ENCODE data around the gene SDK1. TPM values are rescaled to one million over a fixed set of nuclear protein-coding genes. Genes with fewer than 3 reads are reported as not detected.

Gene SDK1
- total RNA-seq, 1 donor from 2014 or later, result 16.7 TPM

DNA sequence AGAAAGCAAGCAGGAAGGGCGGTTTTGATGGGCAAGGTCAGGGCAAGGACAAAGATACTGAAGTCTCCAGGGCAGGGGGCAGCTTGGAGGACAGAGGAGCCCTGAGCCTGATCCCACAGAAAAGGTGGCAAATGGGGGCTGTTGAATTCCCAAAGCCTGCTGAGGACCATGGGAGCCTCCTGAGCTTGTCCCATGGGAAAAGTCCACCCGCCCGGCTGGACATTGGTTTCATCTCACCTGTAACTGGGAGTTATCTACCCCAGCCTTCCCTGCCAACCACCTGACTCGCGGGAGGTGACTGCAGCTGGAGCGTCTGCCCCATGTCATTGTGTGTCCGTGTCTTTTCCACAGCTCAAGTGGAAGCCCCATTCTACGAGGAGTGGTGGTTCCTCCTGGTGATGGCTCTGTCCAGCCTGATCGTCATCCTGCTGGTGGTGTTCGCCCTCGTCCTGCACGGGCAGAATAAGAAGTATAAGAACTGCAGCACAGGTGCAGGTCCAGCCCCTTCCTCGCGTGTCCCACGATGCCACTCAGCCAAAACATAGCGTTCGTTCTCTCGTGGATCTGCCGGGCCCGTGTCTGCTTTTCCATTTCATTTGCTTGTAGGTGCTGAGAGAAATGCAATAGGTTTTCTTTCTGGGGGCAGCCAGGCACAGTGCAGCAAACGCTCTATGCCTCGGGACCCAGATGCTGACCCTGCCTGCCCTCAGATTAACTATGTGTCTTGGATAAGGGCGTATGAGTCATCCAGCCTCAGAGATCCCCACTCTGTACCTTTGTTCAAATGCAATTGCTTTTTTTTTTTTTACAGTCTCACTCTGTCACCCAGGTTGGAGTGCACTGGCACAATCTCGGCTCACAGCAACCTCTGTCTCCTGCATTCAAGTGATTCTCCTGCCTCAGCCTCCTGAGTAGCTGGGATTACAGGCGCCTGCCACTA, 936.5 kb downstream of the SDK1 start:
- TF ChIP-seq, protein P1, sequence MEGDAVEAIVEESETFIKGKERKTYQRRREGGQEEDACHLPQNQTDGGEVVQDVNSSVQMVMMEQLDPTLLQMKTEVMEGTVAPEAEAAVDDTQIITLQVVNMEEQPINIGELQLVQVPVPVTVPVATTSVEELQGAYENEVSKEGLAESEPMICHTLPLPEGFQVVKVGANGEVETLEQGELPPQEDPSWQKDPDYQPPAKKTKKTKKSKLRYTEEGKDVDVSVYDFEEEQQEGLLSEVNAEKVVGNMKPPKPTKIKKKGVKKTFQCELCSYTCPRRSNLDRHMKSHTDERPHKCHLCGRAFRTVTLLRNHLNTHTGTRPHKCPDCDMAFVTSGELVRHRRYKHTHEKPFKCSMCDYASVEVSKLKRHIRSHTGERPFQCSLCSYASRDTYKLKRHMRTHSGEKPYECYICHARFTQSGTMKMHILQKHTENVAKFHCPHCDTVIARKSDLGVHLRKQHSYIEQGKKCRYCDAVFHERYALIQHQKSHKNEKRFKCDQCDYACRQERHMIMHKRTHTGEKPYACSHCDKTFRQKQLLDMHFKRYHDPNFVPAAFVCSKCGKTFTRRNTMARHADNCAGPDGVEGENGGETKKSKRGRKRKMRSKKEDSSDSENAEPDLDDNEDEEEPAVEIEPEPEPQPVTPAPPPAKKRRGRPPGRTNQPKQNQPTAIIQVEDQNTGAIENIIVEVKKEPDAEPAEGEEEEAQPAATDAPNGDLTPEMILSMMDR (IDR thresholded peaks at IDR 0.05), result no peak
- TF ChIP-seq POLR2AphosphoS5 (IDR thresholded peaks at IDR 0.05; ENCODE audit: insufficient read depth in 1 of 2, low read depth in 1 of 2) (no peak), POLR2A (IDR thresholded peaks at IDR 0.05) (no peak)
- DNase-seq (ENCODE audit: extremely low spot score in 2 of 2), result no peak
- intact Hi-C loops (cut with DNase I), result no loop called here

DNA sequence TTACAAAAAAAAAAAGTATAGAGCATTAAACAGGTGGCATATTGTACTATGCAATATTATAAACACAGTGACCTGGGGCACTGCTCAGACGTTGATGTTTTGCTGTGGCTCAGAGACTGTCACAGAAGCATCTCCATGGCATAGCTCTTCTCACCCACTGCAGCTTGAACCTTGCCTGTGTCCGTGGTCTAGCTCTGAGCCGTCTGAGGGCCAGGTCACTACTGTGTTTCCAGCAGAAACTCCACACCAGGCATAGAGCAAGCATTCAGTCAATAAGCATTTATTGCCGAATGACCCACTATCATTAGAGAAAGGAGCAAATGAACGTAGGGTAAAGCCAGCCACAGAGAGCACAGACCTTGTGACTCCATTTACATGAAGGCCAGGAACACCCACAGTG, 937.8 kb downstream of the SDK1 start:
- Histone ChIP-seq H3K9me3 (no peaks in the 10 kb centered on the region), H3K36me3 (no peaks in the 10 kb centered on the region), H3K27me3 (no peaks in the 10 kb centered on the region), H3K4me3 (no peak overlapping the region), H3K27ac (no peak overlapping the region), H3K4me1 (no peaks in the 10 kb centered on the region)
- no peak for DNase-seq (ENCODE audit: extremely low spot score in 2 of 2)
- intact Hi-C loops (cut with DNase I), result no loop called here
- TF ChIP-seq, protein P1 (IDR thresholded peaks at IDR 0.05), result no peak
- TF ChIP-seq POLR2AphosphoS5 (IDR thresholded peaks at IDR 0.05; ENCODE audit: insufficient read depth in 1 of 2, low read depth in 1 of 2) (no peak), POLR2A (IDR thresholded peaks at IDR 0.05) (no peak)

More for the DNA sequence above, 936.5 kb downstream of the SDK1 start:
- Histone ChIP-seq H3K9me3 (no peaks in the 10 kb centered on the region), H3K27ac (no peak overlapping the region), H3K27me3 (no peaks in the 10 kb centered on the region), H3K4me3 (no peak overlapping the region), H3K4me1 (no peaks in the 10 kb centered on the region), H3K36me3 (no peaks in the 10 kb centered on the region)

DNA sequence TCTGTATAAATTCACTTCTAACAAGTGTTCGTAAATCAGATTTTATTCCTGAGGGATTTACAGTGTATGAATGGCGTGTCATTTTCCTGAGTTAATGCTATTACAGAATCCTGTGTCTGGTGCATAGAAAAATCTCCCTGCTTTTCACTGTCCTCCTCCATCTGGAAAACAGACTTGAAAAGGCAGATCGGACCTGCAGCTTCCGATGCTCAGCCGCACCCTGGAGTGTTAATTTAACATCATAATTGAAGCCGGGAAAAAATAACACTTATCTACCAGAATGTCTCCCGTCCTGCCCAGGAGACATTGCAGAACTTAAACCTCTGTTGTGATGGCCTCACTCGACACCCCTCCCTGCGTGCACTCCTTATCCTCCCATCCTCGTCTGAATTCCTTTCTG, 939.0 kb downstream of the SDK1 start:
- TF ChIP-seq, protein P1 (IDR thresholded peaks at IDR 0.05), result no peak
- TF ChIP-seq POLR2A (IDR thresholded peaks at IDR 0.05), result no peak
- TF ChIP-seq POLR2AphosphoS5 (IDR thresholded peaks at IDR 0.05; ENCODE audit: insufficient read depth in 1 of 2, low read depth in 1 of 2), result no peak
- no peak for DNase-seq (ENCODE audit: extremely low spot score in 2 of 2)
- no peaks in the 10 kb centered on the region for H3K9me3 ChIP-seq
- intact Hi-C loops (cut with DNase I), result no loop called here
- no peaks in the 10 kb centered on the region for H3K36me3 ChIP-seq
- H3K27ac ChIP-seq, result no peak overlapping the region
- no peaks in the 10 kb centered on the region for H3K4me1 ChIP-seq
- H3K4me3 ChIP-seq, result no peak overlapping the region
- H3K27me3 ChIP-seq, result no peaks in the 10 kb centered on the region

DNA sequence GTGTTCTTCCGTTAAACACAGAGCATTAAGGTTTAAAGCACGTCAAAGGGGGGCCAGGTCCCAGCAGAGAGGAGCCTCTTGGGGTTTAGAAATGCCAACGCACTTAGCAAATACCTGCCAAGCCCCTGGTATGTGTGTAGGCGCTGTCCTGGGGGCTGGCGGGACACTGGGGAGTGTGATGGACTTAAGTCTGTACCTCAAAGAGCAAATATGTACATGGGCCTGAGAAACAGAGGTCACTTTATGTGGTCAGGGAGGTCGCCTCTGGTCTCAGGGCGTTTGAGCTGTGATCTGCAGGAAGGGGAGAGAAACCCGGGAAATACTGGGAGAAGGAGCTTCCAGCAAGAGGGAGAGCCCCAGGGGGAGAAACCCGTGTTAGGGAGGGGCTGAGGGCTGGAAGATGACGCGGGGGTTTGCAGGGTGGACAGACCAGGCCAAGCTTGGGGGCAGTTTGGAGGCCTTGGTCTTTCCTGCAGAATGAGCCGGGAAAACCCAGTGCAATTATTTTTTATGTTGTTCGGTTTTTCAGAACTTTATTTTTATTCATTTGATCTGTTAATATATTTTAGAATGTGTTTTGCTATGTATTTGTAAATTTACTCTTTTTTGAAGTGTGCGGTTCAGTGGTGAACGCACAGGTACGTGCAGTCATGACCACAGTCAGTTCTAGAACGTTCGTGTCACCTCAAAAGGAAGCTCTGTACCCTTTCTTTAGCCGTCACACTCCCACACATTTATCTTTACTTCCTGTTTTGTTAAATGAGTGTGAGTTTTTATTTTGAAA, 939.7 kb downstream of the SDK1 start:
- H3K36me3 ChIP-seq, result no peaks in the 10 kb centered on the region
- no peaks in the 10 kb centered on the region for H3K27me3 ChIP-seq
- no peaks in the 10 kb centered on the region for H3K4me1 ChIP-seq
- no peaks in the 10 kb centered on the region for H3K9me3 ChIP-seq
- TF ChIP-seq POLR2A (IDR thresholded peaks at IDR 0.05), result no peak
- no peak for TF ChIP-seq POLR2AphosphoS5 (IDR thresholded peaks at IDR 0.05; ENCODE audit: insufficient read depth in 1 of 2, low read depth in 1 of 2)
- TF ChIP-seq, protein P1 (IDR thresholded peaks at IDR 0.05), result no peak
- intact Hi-C loops (cut with DNase I), result no loop called here
- H3K27ac ChIP-seq, result no peak overlapping the region
- no peak overlapping the region for H3K4me3 ChIP-seq
- DNase-seq (ENCODE audit: extremely low spot score in 2 of 2), result no peak

Data from vagina (tissue), 2 donors.